Renal pelvis (tissue), 4 donors: ENCODE measurements around the gene UNC5C. TPM values are rescaled to one million over a fixed set of nuclear protein-coding genes. Genes with fewer than 3 reads are reported as not detected.

ENCODE experiments used
- DNase-seq: peaks from one replicate; pipeline ENCODE4 v3.0.0-alpha.2; 2013
- polyA plus RNA-seq, 3 donors: library from polyadenylated mRNA; unstranded; fragments of 120-200 nt; gene quantifications; one replicate each; pipeline ENCODE4 v1.2.1, GENCODE V29; 2013; ENCODE audit not compliant: insufficient read length in 3 of 3

The UNC5C gene
- polyA plus RNA-seq, 3 donors: 33.3 to 42.0 (median 39.6) TPM

DNA sequence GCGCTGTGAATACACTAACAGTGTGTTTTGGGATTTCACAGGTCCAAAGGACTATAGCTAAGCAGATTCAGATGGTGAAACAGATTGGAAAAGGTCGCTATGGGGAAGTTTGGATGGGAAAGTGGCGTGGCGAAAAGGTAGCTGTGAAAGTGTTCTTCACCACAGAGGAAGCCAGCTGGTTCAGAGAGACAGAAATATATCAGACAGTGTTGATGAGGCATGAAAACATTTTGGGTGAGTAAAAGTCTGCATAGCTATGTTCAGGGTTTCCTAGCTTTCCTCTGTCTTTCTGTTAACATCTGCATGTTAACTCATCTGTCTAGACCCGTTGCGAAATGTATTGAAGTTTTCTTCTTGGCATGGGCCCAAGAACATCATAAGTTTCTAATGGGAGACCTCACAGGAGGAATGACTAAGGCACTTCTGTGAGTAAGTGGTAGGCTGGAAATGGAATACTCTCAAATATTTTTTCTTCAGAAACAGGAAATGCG is 418.9 kb downstream of the UNC5C start:
- no peak for DNase-seq

- no peak for DNase-seq
These were observed 419.7 kb downstream of the UNC5C start for GRCh38 chr4:95129031-95129430.

DNA sequence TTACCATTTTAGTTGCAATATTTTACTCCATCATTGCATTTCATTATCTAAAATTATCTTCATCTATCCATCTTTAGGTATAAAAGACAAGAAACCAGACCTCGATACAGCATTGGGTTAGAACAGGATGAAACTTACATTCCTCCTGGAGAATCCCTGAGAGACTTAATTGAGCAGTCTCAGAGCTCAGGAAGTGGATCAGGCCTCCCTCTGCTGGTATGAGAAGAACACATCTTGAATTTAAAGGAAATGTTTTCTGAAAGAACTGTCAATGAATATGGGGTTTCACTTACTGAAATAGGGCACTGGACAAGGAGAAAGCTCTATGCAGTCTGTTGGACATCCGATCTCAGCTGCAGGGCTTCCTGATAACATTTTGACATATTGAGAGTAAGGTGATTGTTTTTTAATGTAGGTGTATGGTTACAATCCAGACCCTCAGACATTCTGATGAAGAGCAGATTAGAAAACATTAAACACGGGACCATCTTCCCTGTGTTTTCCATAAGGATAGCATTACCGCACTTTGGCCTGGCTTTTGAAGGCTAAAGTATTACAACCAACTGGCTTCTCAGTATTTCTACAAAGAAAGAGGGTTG is 423.8 kb downstream of the UNC5C start:
- peak; percentile 45 for DNase-seq

GRCh38 chr4:95122001-95122400 is 426.8 kb downstream of the UNC5C start:
- DNase-seq: no peak

DNA sequence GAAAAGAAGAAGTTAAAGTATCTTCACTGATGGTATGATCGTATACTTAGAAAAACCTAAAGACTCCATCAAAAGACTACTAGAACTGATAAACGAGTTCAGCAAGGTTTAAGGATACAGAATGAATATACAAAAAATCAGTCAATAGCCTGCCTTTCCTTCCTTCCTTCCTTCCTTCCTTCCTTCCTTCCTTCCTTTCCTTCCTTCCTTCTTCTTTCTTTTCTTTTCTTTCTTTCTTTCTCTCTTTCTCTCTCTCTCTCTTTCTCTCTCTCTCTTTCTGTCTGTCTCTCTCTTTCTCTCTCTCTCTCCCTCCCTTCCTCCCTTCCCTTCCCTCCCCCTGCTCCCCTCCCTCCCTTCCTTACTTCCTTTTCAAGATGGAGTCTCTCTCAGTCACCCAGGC is 428.3 kb downstream of the UNC5C start:
- DNase-seq: no peak

DNA sequence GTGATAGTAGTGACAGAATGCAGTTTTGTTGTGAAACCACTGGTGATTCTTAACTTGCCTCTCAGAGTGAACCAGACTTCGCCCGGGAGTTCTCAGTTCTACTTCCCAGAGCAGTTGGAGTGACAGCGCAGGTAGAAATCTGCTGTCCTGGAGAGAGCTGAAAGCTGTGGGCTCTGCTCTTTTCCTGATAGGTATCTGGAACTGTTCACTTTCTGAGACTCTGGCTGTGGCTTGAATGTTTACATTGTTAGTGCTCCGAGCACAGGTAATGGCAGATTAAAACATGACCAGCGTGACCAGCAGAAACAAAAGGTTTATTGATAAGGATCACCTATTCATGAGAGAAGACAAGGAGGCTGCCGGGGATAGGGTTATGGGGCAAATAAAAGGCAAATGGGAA is 430.3 kb downstream of the UNC5C start:
- DNase-seq: no peak

DNA sequence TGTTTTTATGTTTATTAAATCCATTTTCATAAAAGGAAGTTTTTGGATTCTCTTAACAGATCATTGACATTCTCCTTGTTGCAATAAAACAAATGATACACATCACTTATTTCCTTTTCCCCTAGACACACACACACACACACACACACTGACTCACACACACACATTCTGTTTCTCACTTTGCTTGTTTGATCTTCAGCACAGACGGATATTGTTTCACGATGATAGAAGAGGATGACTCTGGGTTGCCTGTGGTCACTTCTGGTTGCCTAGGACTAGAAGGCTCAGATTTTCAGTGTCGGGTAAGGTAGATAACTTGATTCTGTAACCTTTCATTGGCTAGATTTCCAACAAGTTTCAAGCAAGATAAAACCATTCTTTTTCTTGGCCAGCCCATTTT is 434.3 kb downstream of the UNC5C start:
- no peak for DNase-seq
